Thyroid gland (tissue), 4 donors: ENCODE results near the gene PLG. TPM values are rescaled to one million over a fixed set of nuclear protein-coding genes. Genes with fewer than 3 reads are reported as not detected.
"Not testable (repeated sequence)": the region's sequence is repeated elsewhere in the genome, so short reads cannot be mapped to it uniquely, and the experiment has no call there.

Source experiments
- DNase-seq, 2 donors: peaks; one replicate each; pipeline ENCODE4 v3.0.0-alpha.2; 2019
- H3K27ac ChIP-seq, 3 donors: fragments of 200-600 bp; sonication (generic); 1 replicate in 2 of 3; 2 replicates in 1 of 3; pipeline ENCODE4 v1.5.1; 2016 to 2019; ENCODE audit warnings: mild to moderate bottlenecking in 1 of 3, moderate library complexity in 1 of 3
- H3K27me3 ChIP-seq: fragments of 200-600 bp; sonication (generic); one replicate; pipeline ENCODE4 v1.5.1; 2019
- H3K36me3 ChIP-seq, 2 donors: fragments of 200-600 bp; sonication (generic); one replicate each; pipeline ENCODE4 v1.5.1; 2016 to 2019
- H3K4me1 ChIP-seq, 2 donors: fragments of 200-600 bp; sonication (generic); one replicate each; pipeline ENCODE4 v1.5.1; 2017 to 2019
- H3K4me3 ChIP-seq, 3 donors: fragments of 200-600 bp; sonication (generic); replicated peaks in 1 of 3; 1 replicate in 2 of 3; 2 replicates in 1 of 3; pipeline ENCODE4 v1.5.1; 2016; ENCODE audit warnings: mild to moderate bottlenecking in 1 of 3
- H3K9me3 ChIP-seq: fragments of 200-600 bp; sonication (generic); one replicate; pipeline ENCODE4 v1.5.1; 2017
- CTCF ChIP-seq, 6 experiments: fragments of 200-600 bp in 3 of 6; fragments of 450-650 bp in 3 of 6; sonication (generic) in 3 of 6; IDR thresholded peaks; one replicate each; pipeline ENCODE4 v1.5.1; 2016 to 2019; ENCODE audit warnings: antibody characterized with exemption in 6 of 6, mild to moderate bottlenecking in 2 of 6, inconsistent platforms in 1 of 6, moderate library complexity in 1 of 6
- POLR2A ChIP-seq, 2 donors: fragments of 450-650 bp; IDR thresholded peaks; one replicate each; pipeline ENCODE4 v1.6.1; 2017; ENCODE audit warnings: antibody characterized with exemption in 2 of 2, mild to moderate bottlenecking in 2 of 2, moderate library complexity in 1 of 2
- WGBS, 2 donors: methylation state at CpG; one replicate each; pipeline ENCODE4 v1.1.5; 2017; 5-methylcytosine and 5-hydroxymethylcytosine counted together
- intact Hi-C: fragments of 100-400 bp; cut with DNase I; formaldehyde crosslinking; loops from one replicate; pipeline ENCODE4 v1.15.1; 2023
- total RNA-seq, 4 donors: library from RNA; depleted of rRNA; stranded (reverse); fragments of >200 nt; gene quantifications; one replicate each; pipeline ENCODE4 v1.2.3, GENCODE V29; 2016

Gene PLG
- total RNA-seq, 4 donors from 2014 or later, result not detected

- WGBS, 2 donors, result 33 to 43% methylated on average over 1 of the region's 1 CpG
- no peak for TF ChIP-seq CTCF (IDR thresholded peaks at IDR 0.05)
- TF ChIP-seq POLR2A (IDR thresholded peaks at IDR 0.05), result no peak
- no peaks in the 10 kb centered on the region for H3K4me1 ChIP-seq
- DNase-seq, result no peak
- no peaks in the 10 kb centered on the region for H3K27me3 ChIP-seq
- no peak overlapping the region for H3K4me3 ChIP-seq
- H3K36me3 ChIP-seq, result no peaks in the 10 kb centered on the region
- intact Hi-C loops, result no loop called here
- no peak overlapping the region for H3K27ac ChIP-seq
- H3K9me3 ChIP-seq, result no peaks in the 10 kb centered on the region
These were observed 93.7 kb downstream of the PLG start for GRCh38 chr6:160795721-160796120.

- Histone ChIP-seq H3K9me3 (no peaks in the 10 kb centered on the region), H3K4me3 (no peak overlapping the region), H3K4me1 (no peaks in the 10 kb centered on the region), H3K36me3 (no peaks in the 10 kb centered on the region), H3K27ac (no peak overlapping the region), H3K27me3 (no peaks in the 10 kb centered on the region)
- intact Hi-C loops, result no loop called here
- no peak for DNase-seq
- TF ChIP-seq CTCF (IDR thresholded peaks at IDR 0.05), result no peak
- TF ChIP-seq POLR2A (IDR thresholded peaks at IDR 0.05), result no peak
These were observed 96.6 kb downstream of the PLG start for GRCh38 chr6:160798625-160799024.

- H3K36me3 ChIP-seq, result no peaks in the 10 kb centered on the region
- H3K4me1 ChIP-seq, result no peaks in the 10 kb centered on the region
- no peaks in the 10 kb centered on the region for H3K27me3 ChIP-seq
- DNase-seq, result no peak
- no peaks in the 10 kb centered on the region for H3K9me3 ChIP-seq
- no peak overlapping the region for H3K27ac ChIP-seq
- TF ChIP-seq CTCF (IDR thresholded peaks at IDR 0.05) (no peak), POLR2A (IDR thresholded peaks at IDR 0.05) (no peak)
- H3K4me3 ChIP-seq, result no peak overlapping the region
- intact Hi-C loops, result no loop called here
These were observed 97.9 kb downstream of the PLG start for GRCh38 chr6:160799801-160800506.

- intact Hi-C loops, result no loop called here
- Histone ChIP-seq H3K36me3 (no peaks in the 10 kb centered on the region), H3K27ac (no peak overlapping the region), H3K4me1 (no peaks in the 10 kb centered on the region), H3K9me3 (no peaks in the 10 kb centered on the region), H3K4me3 (no peak overlapping the region), H3K27me3 (no peaks in the 10 kb centered on the region)
- TF ChIP-seq CTCF (IDR thresholded peaks at IDR 0.05), result no peak
- TF ChIP-seq POLR2A (IDR thresholded peaks at IDR 0.05), result no peak
- 29% methylated on average over 1 of the region's 1 CpG for WGBS, 2 donors
- no peak for DNase-seq
These were observed 99.4 kb downstream of the PLG start for GRCh38 chr6:160801418-160801817.

- H3K4me3 ChIP-seq, DNase-seq, H3K27me3 ChIP-seq, H3K4me1 ChIP-seq, H3K27ac ChIP-seq, intact Hi-C loops, H3K36me3 ChIP-seq, H3K9me3 ChIP-seq: not testable (repeated sequence)
- WGBS, 2 donors, result 84 to 91% methylated on average over 3 of the region's 3 CpGs
These were observed 100.0 kb downstream of the PLG start for GRCh38 chr6:160802049-160802448.

Other genes starting within 250 kb of the PLG start
- 1 to 10 TPM in 1 of 4 donors, under 1 TPM in 1, not detected in 2; 0.45 to 1.4 TPM for gene LPA, start 38.0 kb upstream of the PLG start, total RNA-seq